CD14-positive monocyte (primary cell): Measurements from ENCODE around the gene WDR5. TPM values are rescaled to one million over a fixed set of nuclear protein-coding genes. Genes with fewer than 3 reads are reported as not detected.

Source experiments
- DNase-seq, 3 donors: peaks; one replicate each; pipeline ENCODE4 v3.0.0-alpha.2; 2011 to 2022
- H2AFZ ChIP-seq: 2 replicates; pipeline ENCODE4 v1.6.0; 2012; ENCODE audit warnings: mild to moderate bottlenecking, low read depth, low read length, inconsistent platforms; ENCODE audit not compliant: insufficient read depth, poor library complexity, severe bottlenecking
- H3K27ac ChIP-seq, 2 donors: 1 replicate in 1 of 2; 2 replicates in 1 of 2; pipeline ENCODE4 v1.5.1; 2012 to 2013; ENCODE audit warnings: low read length in 2 of 2, control low read depth in 1 of 2, inconsistent platforms in 1 of 2, low read depth in 1 of 2, mild to moderate bottlenecking in 1 of 2
- H3K27me3 ChIP-seq, 2 donors: one replicate each; pipeline versions ENCODE4 v1.6.0 to v1.6.1; 2011 to 2013; ENCODE audit warnings: low read length in 2 of 2; ENCODE audit not compliant: control insufficient read depth in 2 of 2, insufficient read depth in 2 of 2
- H3K36me3 ChIP-seq, 2 donors: replicated peaks in 1 of 2; 1 replicate in 1 of 2; 2 replicates in 1 of 2; pipeline versions ENCODE4 v1.5.1 to v1.6.1; 2012 to 2013; ENCODE audit warnings: low read length in 2 of 2, control low read depth in 1 of 2, inconsistent platforms in 1 of 2, mild to moderate bottlenecking in 1 of 2; ENCODE audit not compliant: insufficient read depth in 2 of 2, control insufficient read depth in 1 of 2
- H3K4me1 ChIP-seq, 2 donors: 1 replicate in 1 of 2; 2 replicates in 1 of 2; pipeline versions ENCODE4 v1.5.1 to v1.6.1; 2012 to 2013; ENCODE audit warnings: low read length in 2 of 2, control low read depth in 1 of 2, inconsistent platforms in 1 of 2, mild to moderate bottlenecking in 1 of 2, moderate library complexity in 1 of 2; ENCODE audit not compliant: insufficient read depth in 2 of 2, control insufficient read depth in 1 of 2
- H3K4me2 ChIP-seq: replicated peaks from 2 replicates; pipeline ENCODE3; 2012; ENCODE audit warnings: low read length, moderate library complexity, mild to moderate bottlenecking; ENCODE audit not compliant: poor library complexity, severe bottlenecking; ENCODE audit errors: extremely low read depth
- H3K4me3 ChIP-seq, 3 experiments: fragments of 200-600 bp in 1 of 3; sonication (generic) in 1 of 3; replicated peaks in 1 of 3; 1 replicate in 2 of 3; 2 replicates in 1 of 3; pipeline ENCODE4 v1.5.1; 2011 to 2013; ENCODE audit warnings: low read length in 3 of 3, mild to moderate bottlenecking in 3 of 3, control low read depth in 2 of 3, low read depth in 2 of 3, inconsistent platforms in 1 of 3, moderate library complexity in 1 of 3
- H3K79me2 ChIP-seq: 2 replicates; pipeline ENCODE4 v1.6.0; 2012; ENCODE audit warnings: mild to moderate bottlenecking, control low read depth, inconsistent platforms, low read length, moderate library complexity; ENCODE audit not compliant: insufficient read depth
- H3K9ac ChIP-seq: 2 replicates; pipeline ENCODE4 v1.6.0; 2017; ENCODE audit warnings: low read length, mild to moderate bottlenecking; ENCODE audit not compliant: insufficient read depth, poor library complexity, severe bottlenecking
- H3K9me3 ChIP-seq, 2 donors: replicated peaks in 1 of 2; 1 replicate in 1 of 2; 2 replicates in 1 of 2; pipeline versions ENCODE4 v1.5.1 to v1.6.1; 2012 to 2013; ENCODE audit warnings: low read length in 2 of 2, control low read depth in 1 of 2; ENCODE audit not compliant: control insufficient read depth in 1 of 2, insufficient read depth in 1 of 2
- H4K20me1 ChIP-seq: 2 replicates; pipeline ENCODE4 v1.6.0; 2012; ENCODE audit warnings: mild to moderate bottlenecking, low read length, control low read depth, moderate library complexity; ENCODE audit not compliant: insufficient read depth
- H3K27ac Mint-ChIP-seq, 7 donors: one replicate each; pipeline ENCODE4 v1.8.0; 2020; ENCODE audit warnings: mild to moderate bottlenecking in 7 of 7, mixed read lengths in 7 of 7, moderate library complexity in 6 of 7, inconsistent platforms in 2 of 7
- H3K27me3 Mint-ChIP-seq, 3 donors: one replicate each; pipeline ENCODE4 v1.8.0; 2021 to 2022; ENCODE audit warnings: low read depth in 3 of 3, mild to moderate bottlenecking in 3 of 3, mixed read lengths in 3 of 3, moderate library complexity in 3 of 3, inconsistent platforms in 1 of 3
- H3K36me3 Mint-ChIP-seq, 2 donors: one replicate each; pipeline ENCODE4 v1.8.0; 2020; ENCODE audit warnings: mixed read lengths in 2 of 2, inconsistent platforms in 1 of 2, mild to moderate bottlenecking in 1 of 2
- H3K4me1 Mint-ChIP-seq: one replicate; pipeline ENCODE4 v1.8.0; 2020; ENCODE audit warnings: mild to moderate bottlenecking, mixed read lengths
- H3K4me3 Mint-ChIP-seq, 2 donors: one replicate each; pipeline ENCODE4 v1.8.0; 2020; ENCODE audit warnings: mild to moderate bottlenecking in 2 of 2, mixed read lengths in 2 of 2, moderate library complexity in 1 of 2
- H3K9me3 Mint-ChIP-seq, 7 donors: one replicate each; pipeline ENCODE4 v1.8.0; 2020 to 2022; ENCODE audit warnings: mixed read lengths in 7 of 7, mild to moderate bottlenecking in 6 of 7, moderate library complexity in 6 of 7, inconsistent platforms in 2 of 7
- CTCF ChIP-seq: fragments of 200-600 bp; IDR thresholded peaks from one replicate; pipeline ENCODE4 v1.8.0; 2022; ENCODE audit warnings: antibody characterized with exemption, mild to moderate bottlenecking
- WGBS: methylation state at CpG from one replicate; pipeline ENCODE4 v1.1.5; 2013; ENCODE audit warnings: missing lambda C conversion rate; ENCODE audit not compliant: insufficient coverage; 5-methylcytosine and 5-hydroxymethylcytosine counted together
- intact Hi-C, 2 donors: fragments of 100-400 bp; cut with micrococcal nuclease; formaldehyde crosslinking; loops; one replicate each; pipeline versions ENCODE4 v1.15.0 to v1.15.1; 2023
- polyA plus RNA-seq, 3 donors: library from polyadenylated mRNA; depleted of rRNA in 1 of 3; unstranded in 2 of 3; stranded (reverse) in 1 of 3; fragments of 300-500 nt in 2 of 3; fragments of >200 nt in 1 of 3; fragmentation: Illumina TruSeq in 2 of 3; gene quantifications; 1 replicate in 2 of 3; 2 replicates in 1 of 3; pipeline ENCODE4 v1.2.3, GENCODE V29; 2012 to 2021
- small RNA-seq: library from RNA; depleted of rRNA; stranded (forward); fragments of <200 nt; gene quantifications from one replicate; pipeline ENCODE3, GENCODE V24; 2012; ENCODE audit warnings: low read depth; ENCODE audit not compliant: insufficient read length

The WDR5 gene
- polyA plus RNA-seq, 3 donors = 8.7 to 17.3 (median 10.2) TPM

GRCh38 chr9:134208310-134208841 is 72.5 kb downstream of the WDR5 start:
- H3K4me3 Mint-ChIP-seq = no peak overlapping the region
- WGBS = 93% methylated on average over 15 of the region's 19 CpGs
- peaks cover 5% of the 10 kb centered on the region for H3K4me1 Mint-ChIP-seq
- Histone ChIP-seq H3K36me3 (no peaks in the 10 kb centered on the region), H3K4me2 (no peak overlapping the region), H3K79me2 (no peaks in the 10 kb centered on the region), H3K4me3 (no peak overlapping the region), H3K9me3 (peaks cover 5 to 12% of the 10 kb centered on the region in 2 donors), H2AFZ (no peak overlapping the region), H3K4me1 (no peaks in the 10 kb centered on the region), H4K20me1 (no peaks in the 10 kb centered on the region), H3K27ac (no peak overlapping the region), H3K27me3 (no peaks in the 10 kb centered on the region), H3K9ac (no peak overlapping the region)
- intact Hi-C loops = no loop called here
- H3K9me3 Mint-ChIP-seq = peaks cover 6 to 14% (median 12%) of the 10 kb centered on the region in 7 donors
- peaks cover 9 to 14% (median 10%) of the 10 kb centered on the region in 3 donors for H3K27me3 Mint-ChIP-seq
- peaks cover 0 to 4% of the 10 kb centered on the region in 2 donors for H3K36me3 Mint-ChIP-seq
- no peak overlapping the region for H3K27ac Mint-ChIP-seq
- DNase-seq = no peak
- TF ChIP-seq CTCF = no peak

DNA sequence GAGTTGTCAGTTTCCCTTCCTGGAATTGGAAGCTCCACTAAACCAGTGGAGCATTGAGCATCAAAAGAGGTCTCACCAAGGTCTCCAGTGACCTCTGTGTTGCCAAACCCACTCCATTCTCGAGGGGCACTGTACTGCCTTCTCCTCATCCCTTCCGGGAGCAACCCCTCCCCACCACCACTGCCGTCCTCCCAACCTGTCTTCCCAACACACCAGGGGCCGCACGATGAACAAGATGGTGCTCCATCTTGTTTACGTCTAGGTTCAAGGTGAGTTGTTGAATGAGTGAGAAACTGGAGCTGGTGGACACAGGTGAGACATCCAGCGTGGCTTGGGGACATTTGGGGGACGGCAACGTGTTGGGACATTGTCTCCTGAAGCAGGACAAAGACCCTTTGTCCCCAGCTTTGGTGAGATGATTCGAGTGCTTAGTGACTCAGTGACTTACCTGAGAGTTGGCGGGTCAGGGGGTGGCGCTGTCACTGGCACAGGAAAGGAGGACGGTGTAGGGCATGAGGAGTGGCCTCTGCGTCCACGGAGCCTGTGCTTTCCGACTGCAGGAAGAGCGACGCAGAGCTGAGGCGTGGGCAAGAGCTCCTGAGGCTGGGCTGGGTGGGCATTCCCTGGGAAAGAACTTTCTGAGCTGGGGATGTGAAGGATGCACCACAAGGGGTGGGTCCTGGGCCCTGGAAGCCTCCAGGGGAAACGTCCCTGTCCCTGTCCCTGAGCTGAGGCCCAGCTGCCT is 73.3 kb downstream of the WDR5 start:
- Mint-ChIP-seq H3K27me3 (peaks cover 8 to 14% (median 10%) of the 10 kb centered on the region in 3 donors), H3K27ac (peak overlapping the region in 1 of 7 donors; percentile 63), H3K9me3 (peaks cover 4 to 14% (median 10%) of the 10 kb centered on the region in 7 donors), H3K4me1 (peaks cover 5% of the 10 kb centered on the region), H3K4me3 (no peak overlapping the region), H3K36me3 (peaks cover 0 to 4% of the 10 kb centered on the region in 2 donors)
- TF ChIP-seq CTCF = no peak
- H3K27me3 ChIP-seq = no peaks in the 10 kb centered on the region
- DNase-seq = no peak
- H3K9me3 ChIP-seq = peaks cover 5 to 12% of the 10 kb centered on the region in 2 donors
- no peaks in the 10 kb centered on the region for H3K36me3 ChIP-seq
- no peaks in the 10 kb centered on the region for H3K79me2 ChIP-seq
- no peaks in the 10 kb centered on the region for H3K4me1 ChIP-seq
- H3K4me2 ChIP-seq = no peak overlapping the region
- no peaks in the 10 kb centered on the region for H4K20me1 ChIP-seq
- H3K4me3 ChIP-seq = no peak overlapping the region
- no peak overlapping the region for H2AFZ ChIP-seq
- WGBS = 94% methylated on average over 13 of the region's 20 CpGs
- no peak overlapping the region for H3K27ac ChIP-seq
- intact Hi-C loops = no loop called here
- no peak overlapping the region for H3K9ac ChIP-seq

Small RNA genes within 50 kb of the gene (small RNA-seq; reads per million reads assigned to genes)
- gene RNU6ATAC = 2.4 reads per million, percentile 7 among the genes with 10 or more reads in this experiment

Other genes starting within 250 kb of the WDR5 start
- 10 to 100 TPM in 1 of 3 donors, 1 to 10 TPM in 2; 2.3 to 13.6 (median 2.3) TPM for gene VAV2, start 143.8 kb upstream of the WDR5 start, polyA plus RNA-seq
- 1 to 10 TPM; 2.9 to 6.8 (median 6.6) TPM for gene BRD3OS, start 110.6 kb upstream of the WDR5 start, polyA plus RNA-seq
- 10 to 100 TPM; 16.4 to 18.2 (median 17.1) TPM for gene BRD3, start 68.1 kb upstream of the WDR5 start, polyA plus RNA-seq
- gene RNU6ATAC, start 28.5 kb downstream of the WDR5 start, polyA plus RNA-seq = not detected
- gene RXRA, start 190.4 kb downstream of the WDR5 start, polyA plus RNA-seq = 10 to 100 TPM; 15.8 to 91.0 (median 23.2) TPM